KMS-11 (cell line): ENCODE data around the gene RFTN1.

Experiments used
- H2AFZ ChIP-seq: fragments of 200-600 bp; sonication (generic); 2 replicates; pipeline ENCODE4 v1.6.1; 2016; ENCODE audit warnings: antibody characterized with exemption, mixed run types, low read depth
- H3K27ac ChIP-seq: fragments of 200-600 bp; sonication (generic); 2 replicates; pipeline ENCODE4 v1.6.1; 2016; ENCODE audit warnings: mild to moderate bottlenecking, mixed run types
- H3K27me3 ChIP-seq: fragments of 200-600 bp; sonication (generic); 2 replicates; pipeline ENCODE4 v1.6.1; 2017; ENCODE audit warnings: mild to moderate bottlenecking, low read depth, mixed run types, moderate library complexity; ENCODE audit not compliant: insufficient read depth
- H3K36me3 ChIP-seq: fragments of 200-600 bp; sonication (generic); 2 replicates; pipeline ENCODE4 v1.6.1; 2017; ENCODE audit warnings: mild to moderate bottlenecking, mixed run types; ENCODE audit not compliant: insufficient read depth
- H3K4me1 ChIP-seq: fragments of 200-600 bp; sonication (generic); 2 replicates; pipeline ENCODE4 v1.6.1; 2016; ENCODE audit warnings: mild to moderate bottlenecking, low read depth, mixed run types; ENCODE audit not compliant: poor library complexity, severe bottlenecking
- H3K4me2 ChIP-seq: fragments of 200-600 bp; sonication (generic); 2 replicates; pipeline ENCODE4 v1.7.0; 2016; ENCODE audit warnings: mild to moderate bottlenecking, mixed run types
- H3K4me3 ChIP-seq: fragments of 200-600 bp; sonication (generic); IDR thresholded peaks from 2 replicates; pipeline ENCODE4 v1.6.1; 2017; ENCODE audit warnings: low read depth, low read length, mixed read lengths; ENCODE audit not compliant: insufficient read depth
- H3K79me2 ChIP-seq: fragments of 200-600 bp; sonication (generic); 2 replicates; pipeline ENCODE4 v1.6.1; 2016; ENCODE audit warnings: low read depth, mixed run types; ENCODE audit not compliant: insufficient read depth
- H3K9ac ChIP-seq: fragments of 200-600 bp; sonication (generic); 2 replicates; pipeline ENCODE4 v1.6.1; 2016; ENCODE audit warnings: mild to moderate bottlenecking, mixed run types
- H4K20me1 ChIP-seq: fragments of 200-600 bp; sonication (generic); 2 replicates; pipeline ENCODE4 v1.6.1; 2016; ENCODE audit warnings: mild to moderate bottlenecking, mixed run types; ENCODE audit not compliant: insufficient read depth
- CTCF ChIP-seq: fragments of 200-600 bp; sonication (generic); conservative IDR thresholded peaks from 2 replicates; pipeline ENCODE4 v1.6.1; 2017; ENCODE audit warnings: low read depth, mild to moderate bottlenecking, antibody characterized with exemption, low read length, moderate library complexity, mixed read lengths

Gene RFTN1

GRCh38 chr3:16437640-16438039 is 75.9 kb downstream of the RFTN1 start:
- Histone ChIP-seq H3K4me2 (no peak overlapping the region), H3K4me1 (no peaks in the 10 kb centered on the region), H3K27me3 (no peaks in the 10 kb centered on the region), H3K36me3 (no peaks in the 10 kb centered on the region), H4K20me1 (no peaks in the 10 kb centered on the region), H2AFZ (no peak overlapping the region), H3K79me2 (no peaks in the 10 kb centered on the region), H3K9ac (no peak overlapping the region), H3K4me3 (no peak overlapping the region), H3K27ac (no peak overlapping the region)
- no peak for TF ChIP-seq CTCF

- no peak overlapping the region for H3K4me3 ChIP-seq
- no peaks in the 10 kb centered on the region for H4K20me1 ChIP-seq
- H3K4me2 ChIP-seq = no peak overlapping the region
- no peaks in the 10 kb centered on the region for H3K79me2 ChIP-seq
- no peak overlapping the region for H2AFZ ChIP-seq
- no peaks in the 10 kb centered on the region for H3K36me3 ChIP-seq
- H3K27me3 ChIP-seq = no peaks in the 10 kb centered on the region
- TF ChIP-seq CTCF = no peak
- no peaks in the 10 kb centered on the region for H3K4me1 ChIP-seq
- no peak overlapping the region for H3K9ac ChIP-seq
- no peak overlapping the region for H3K27ac ChIP-seq
These were observed 79.8 kb downstream of the RFTN1 start for GRCh38 chr3:16433701-16434151.

GRCh38 chr3:16432714-16433113 is 80.8 kb downstream of the RFTN1 start:
- no peak overlapping the region for H3K27ac ChIP-seq
- no peak overlapping the region for H3K4me3 ChIP-seq
- no peak for TF ChIP-seq CTCF
- H3K36me3 ChIP-seq = no peaks in the 10 kb centered on the region
- H4K20me1 ChIP-seq = no peaks in the 10 kb centered on the region
- H3K79me2 ChIP-seq = no peaks in the 10 kb centered on the region
- H3K27me3 ChIP-seq = no peaks in the 10 kb centered on the region
- H3K4me2 ChIP-seq = no peak overlapping the region
- H2AFZ ChIP-seq = no peak overlapping the region
- no peaks in the 10 kb centered on the region for H3K4me1 ChIP-seq
- H3K9ac ChIP-seq = no peak overlapping the region

GRCh38 chr3:16430717-16431630 is 82.5 kb downstream of the RFTN1 start:
- Histone ChIP-seq H2AFZ (no peak overlapping the region), H3K4me2 (no peak overlapping the region), H4K20me1 (no peaks in the 10 kb centered on the region), H3K36me3 (no peaks in the 10 kb centered on the region), H3K4me1 (no peaks in the 10 kb centered on the region), H3K4me3 (no peak overlapping the region), H3K27ac (no peak overlapping the region), H3K27me3 (no peaks in the 10 kb centered on the region), H3K9ac (no peak overlapping the region), H3K79me2 (no peaks in the 10 kb centered on the region)
- TF ChIP-seq CTCF = no peak
